Mesothelial cell of epicardium (in vitro differentiated cells): Measurements from ENCODE around the gene MPV17L2. TPM values are rescaled to one million over a fixed set of nuclear protein-coding genes. Genes with fewer than 3 reads are reported as not detected.

Experiments
- DNase-seq, 2 experiments: peaks; one replicate each; pipeline ENCODE4 v3.0.0; 2021; ENCODE audit warnings: low spot score in 2 of 2; ENCODE audit not compliant: unreplicated experiment in 2 of 2
- H3K27ac Mint-ChIP-seq: 2 replicates; pipeline ENCODE4 v1.8.0; 2021; ENCODE audit warnings: mixed read lengths
- H3K27me3 Mint-ChIP-seq: 2 replicates; pipeline ENCODE4 v1.8.0; 2021; ENCODE audit warnings: low read depth, mixed read lengths
- H3K36me3 Mint-ChIP-seq: 2 replicates; pipeline ENCODE4 v1.8.0; 2021; ENCODE audit warnings: mixed read lengths
- H3K4me1 Mint-ChIP-seq: 2 replicates; pipeline ENCODE4 v1.8.0; 2021; ENCODE audit warnings: mixed read lengths
- H3K4me3 Mint-ChIP-seq: 2 replicates; pipeline ENCODE4 v1.8.0; 2021; ENCODE audit warnings: mild to moderate bottlenecking, moderate library complexity, mixed read lengths
- H3K9me3 Mint-ChIP-seq: 2 replicates; pipeline ENCODE4 v1.8.0; 2021; ENCODE audit warnings: mixed read lengths
- total RNA-seq: library from RNA; stranded (reverse); gene quantifications from 3 replicates; pipeline ENCODE4 v1.2.1, GENCODE V29; 2021
- TF ChIP-seq, protein P1 (sequence below): fragments of 200-600 bp; sonication (generic); IDR thresholded peaks from one replicate; pipeline ENCODE4 v1.5.0; 2021; ENCODE audit warnings: antibody characterized with exemption; ENCODE audit not compliant: unreplicated experiment

The MPV17L2 gene
- total RNA-seq, 1 donor from 2014 or later = 8.2 TPM

DNA sequence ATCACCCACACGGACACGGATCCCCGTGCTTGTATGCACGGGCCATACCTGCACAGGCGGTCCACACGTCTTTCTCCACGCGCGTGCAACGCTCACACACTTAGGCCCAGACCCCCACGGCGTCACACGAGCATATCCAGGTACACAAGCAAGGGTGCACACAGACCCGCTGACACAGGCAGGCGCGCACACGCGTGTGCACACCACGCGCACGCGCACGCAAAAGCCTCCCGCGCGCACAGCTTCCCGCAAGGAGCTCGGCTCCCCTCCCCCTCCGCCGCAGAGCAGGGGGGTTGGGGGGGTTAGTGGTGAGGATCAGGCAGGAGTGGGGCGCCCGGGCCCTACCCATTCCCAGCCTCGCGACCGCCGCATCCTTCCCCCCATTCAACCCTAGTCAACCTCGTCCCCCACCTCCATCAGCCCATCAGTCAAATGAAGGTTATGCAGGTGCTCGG, 10.4 kb downstream of the MPV17L2 start:
- H3K27me3 Mint-ChIP-seq = no peaks in the 10 kb centered on the region
- H3K4me1 Mint-ChIP-seq = peaks cover 22% of the 10 kb centered on the region
- TF ChIP-seq, protein P1, sequence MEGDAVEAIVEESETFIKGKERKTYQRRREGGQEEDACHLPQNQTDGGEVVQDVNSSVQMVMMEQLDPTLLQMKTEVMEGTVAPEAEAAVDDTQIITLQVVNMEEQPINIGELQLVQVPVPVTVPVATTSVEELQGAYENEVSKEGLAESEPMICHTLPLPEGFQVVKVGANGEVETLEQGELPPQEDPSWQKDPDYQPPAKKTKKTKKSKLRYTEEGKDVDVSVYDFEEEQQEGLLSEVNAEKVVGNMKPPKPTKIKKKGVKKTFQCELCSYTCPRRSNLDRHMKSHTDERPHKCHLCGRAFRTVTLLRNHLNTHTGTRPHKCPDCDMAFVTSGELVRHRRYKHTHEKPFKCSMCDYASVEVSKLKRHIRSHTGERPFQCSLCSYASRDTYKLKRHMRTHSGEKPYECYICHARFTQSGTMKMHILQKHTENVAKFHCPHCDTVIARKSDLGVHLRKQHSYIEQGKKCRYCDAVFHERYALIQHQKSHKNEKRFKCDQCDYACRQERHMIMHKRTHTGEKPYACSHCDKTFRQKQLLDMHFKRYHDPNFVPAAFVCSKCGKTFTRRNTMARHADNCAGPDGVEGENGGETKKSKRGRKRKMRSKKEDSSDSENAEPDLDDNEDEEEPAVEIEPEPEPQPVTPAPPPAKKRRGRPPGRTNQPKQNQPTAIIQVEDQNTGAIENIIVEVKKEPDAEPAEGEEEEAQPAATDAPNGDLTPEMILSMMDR = no peak
- H3K36me3 Mint-ChIP-seq = peaks cover 7% of the 10 kb centered on the region
- H3K9me3 Mint-ChIP-seq = no peaks in the 10 kb centered on the region
- peak overlapping the region; percentile 78 for H3K27ac Mint-ChIP-seq
- DNase-seq = no peak
- H3K4me3 Mint-ChIP-seq = peak overlapping the region; percentile 91

DNA sequence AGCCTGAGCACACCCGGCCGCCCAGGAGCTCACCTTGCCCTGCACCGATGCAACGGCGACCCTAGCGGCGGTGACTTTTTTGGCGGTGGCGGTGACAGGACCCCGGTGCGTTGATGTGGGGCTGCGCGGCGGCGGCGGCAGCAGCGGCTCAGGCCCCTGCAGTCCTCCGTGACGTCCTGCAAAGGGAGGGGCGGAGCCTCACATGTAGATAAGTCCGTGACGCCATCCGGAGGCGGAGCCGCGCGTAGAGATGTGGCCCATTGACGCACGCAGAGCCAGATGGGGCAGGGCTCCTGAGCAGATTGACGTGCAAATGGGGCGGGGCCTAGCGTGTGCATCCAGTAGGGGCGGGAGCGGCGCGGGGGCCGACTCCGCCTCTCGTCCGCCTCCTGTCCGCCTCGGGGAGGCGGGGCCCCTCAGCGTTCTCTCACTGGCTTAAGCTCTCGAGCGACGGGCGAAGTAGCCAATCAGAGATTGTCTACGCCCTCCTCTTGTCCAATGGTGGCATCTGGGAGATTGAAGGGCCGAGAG, 10.9 kb downstream of the MPV17L2 start, which contains the start of gene RAB3A:
TSS of gene RAB3A (minus strand) at position 180 of the 531 bp plus-strand sequence. CDS start 1,302 bp downstream, outside the sequence.
- no peaks in the 10 kb centered on the region for H3K9me3 Mint-ChIP-seq
- peak within 1 kb of the TSS; percentile 99 for H3K27ac Mint-ChIP-seq
- TF ChIP-seq, protein P1 = no peak
- H3K27me3 Mint-ChIP-seq = no peaks in the 10 kb centered on the region
- peak; percentile 99 to 100 for DNase-seq
- peaks cover 22% of the 10 kb centered on the region for H3K4me1 Mint-ChIP-seq
- peaks cover 6% of the 10 kb centered on the region for H3K36me3 Mint-ChIP-seq
- peak within 1 kb of the TSS; percentile 91 for H3K4me3 Mint-ChIP-seq

DNA sequence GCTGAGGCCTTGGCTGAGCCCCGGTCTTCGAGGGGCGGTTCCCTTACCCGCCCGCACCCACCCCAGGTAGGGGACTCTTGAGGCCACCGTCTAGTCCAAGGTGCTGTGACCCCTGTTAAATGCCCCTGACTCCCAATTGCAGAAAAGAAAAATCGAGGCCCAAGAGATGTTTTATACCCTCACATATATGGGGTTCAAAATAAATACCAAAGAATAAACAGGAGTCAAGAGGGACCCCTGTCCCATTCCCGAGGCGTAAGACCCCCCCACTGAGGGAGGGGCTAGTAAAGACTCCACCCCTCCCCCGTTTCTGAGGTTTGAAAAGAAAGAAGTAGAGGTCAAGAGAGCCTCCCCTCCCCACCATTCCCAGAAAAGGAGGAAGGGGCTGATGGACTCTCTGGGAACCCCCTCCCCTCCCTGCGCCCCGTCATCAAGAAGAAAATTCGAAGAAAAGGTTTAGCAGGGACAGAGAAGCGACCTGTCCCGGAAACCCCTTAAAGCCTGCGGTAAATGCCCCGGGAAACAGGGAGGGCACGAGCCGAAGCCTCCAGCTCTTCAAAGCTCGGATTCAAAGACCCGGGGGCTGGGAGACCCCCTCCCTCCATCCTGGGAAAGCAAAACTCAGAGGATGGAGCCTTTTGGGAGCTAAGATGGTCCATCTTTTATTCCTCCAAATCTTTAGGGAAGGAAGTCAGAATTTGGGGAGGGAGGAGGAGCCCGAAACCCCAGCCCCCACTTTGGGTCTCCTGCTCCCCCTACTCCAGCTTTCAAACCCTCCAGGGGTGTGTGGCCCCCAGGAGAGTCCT, 11.6 kb downstream of the MPV17L2 start:
- Mint-ChIP-seq H3K27me3 (no peaks in the 10 kb centered on the region), H3K27ac (peak overlapping the region; percentile 99), H3K4me3 (peak overlapping the region; percentile 91), H3K36me3 (peaks cover 6% of the 10 kb centered on the region), H3K9me3 (no peaks in the 10 kb centered on the region), H3K4me1 (peaks cover 22% of the 10 kb centered on the region)
- peak in 1 of 2 experiments; percentile 78 for DNase-seq
- TF ChIP-seq, protein P1 = no peak

DNA sequence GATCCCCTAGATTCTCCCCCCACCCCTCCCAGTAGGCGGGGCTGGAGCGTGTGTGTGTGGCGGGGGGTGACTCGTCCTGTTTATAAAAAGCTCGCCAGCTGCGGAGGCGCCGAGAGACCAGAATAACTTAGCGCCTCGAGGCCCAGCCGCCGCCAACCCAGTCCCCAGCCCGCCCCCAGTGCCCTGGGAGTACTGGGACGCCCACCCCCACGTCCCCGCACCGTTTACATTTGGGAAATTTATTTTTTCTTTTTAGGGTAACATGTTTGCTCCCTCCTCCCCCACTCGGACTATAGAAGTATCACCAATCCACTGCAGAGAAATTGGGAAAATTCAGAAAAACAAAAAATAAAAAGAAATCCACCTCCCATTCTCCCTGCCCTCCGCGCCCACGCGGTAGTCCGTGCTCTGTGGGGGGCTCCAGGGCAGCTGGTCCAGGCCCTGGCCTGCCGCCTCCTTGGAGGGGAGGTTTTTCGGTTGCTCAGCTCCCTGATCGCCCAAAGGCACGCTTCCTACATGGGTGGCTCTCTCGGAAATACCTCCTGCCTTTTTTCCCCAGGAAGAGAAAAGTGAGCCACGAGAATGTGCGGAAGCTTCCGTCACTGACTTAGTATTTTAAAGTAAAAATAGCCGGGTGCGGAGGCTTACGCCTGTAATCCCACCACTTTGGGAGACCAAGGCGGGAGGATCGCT, 12.3 kb downstream of the MPV17L2 start:
- peak overlapping the region; percentile 99 for H3K27ac Mint-ChIP-seq
- H3K4me1 Mint-ChIP-seq = peaks cover 22% of the 10 kb centered on the region
- TF ChIP-seq, protein P1 = no peak
- H3K27me3 Mint-ChIP-seq = peaks cover 2% of the 10 kb centered on the region
- peak in 1 of 2 experiments; percentile 69 for DNase-seq
- H3K36me3 Mint-ChIP-seq = peaks cover 2% of the 10 kb centered on the region
- H3K9me3 Mint-ChIP-seq = no peaks in the 10 kb centered on the region
- H3K4me3 Mint-ChIP-seq = peak overlapping the region; percentile 91

DNA sequence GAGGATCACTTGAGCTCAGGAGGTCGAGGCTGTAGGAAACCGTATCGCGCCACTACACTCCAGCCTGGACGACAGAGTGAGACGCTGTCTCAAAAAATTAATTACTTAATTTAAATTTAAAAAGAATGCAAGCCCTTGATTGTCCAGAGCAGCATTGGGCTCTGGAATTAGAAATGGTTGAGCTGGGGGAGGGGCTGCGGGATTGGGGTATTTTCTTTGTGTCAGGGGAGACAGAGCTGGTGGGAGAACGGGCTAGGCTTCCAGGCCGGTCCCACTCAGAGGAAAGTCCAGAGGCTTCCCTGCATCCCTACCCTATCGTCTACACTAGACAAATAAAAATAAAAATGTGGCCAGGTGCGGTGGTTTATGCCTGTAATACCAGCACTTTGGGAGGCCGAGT, 13.0 kb downstream of the MPV17L2 start:
- Mint-ChIP-seq H3K36me3 (peaks cover 2% of the 10 kb centered on the region), H3K27me3 (peaks cover 3% of the 10 kb centered on the region), H3K9me3 (no peaks in the 10 kb centered on the region), H3K27ac (peak overlapping the region; percentile 99), H3K4me1 (peaks cover 22% of the 10 kb centered on the region), H3K4me3 (peak overlapping the region; percentile 91)
- TF ChIP-seq, protein P1 = no peak
- DNase-seq = no peak
